Ovary (tissue), 9 donors: ENCODE measurements around the gene LYZL2. TPM values are rescaled to one million over a fixed set of nuclear protein-coding genes. Genes with fewer than 3 reads are reported as not detected.
"Not testable (repeated sequence)": the region's sequence is repeated elsewhere in the genome, so short reads cannot be mapped to it uniquely, and the experiment has no call there.

Experiments
- DNase-seq, 5 donors: peaks; one replicate each; pipeline ENCODE4 v3.0.0-alpha.2; 2019 to 2020
- H3K27ac ChIP-seq, 2 donors: fragments of 200-600 bp; one replicate each; pipeline versions ENCODE4 v1.5.1 to v1.8.0; 2019 to 2022
- H3K27me3 ChIP-seq: fragments of 200-600 bp; one replicate; pipeline ENCODE4 v1.8.0; 2022
- H3K36me3 ChIP-seq: fragments of 200-600 bp; sonication (generic); one replicate; pipeline ENCODE4 v1.5.1; 2019
- H3K4me1 ChIP-seq: one replicate; pipeline ENCODE4 v1.8.1; 2013; ENCODE audit warnings: mild to moderate bottlenecking, moderate library complexity; ENCODE audit not compliant: insufficient read depth
- H3K4me3 ChIP-seq: fragments of 200-600 bp; sonication (generic); one replicate; pipeline ENCODE4 v1.5.1; 2017
- H3K9me3 ChIP-seq, 2 donors: fragments of 200-600 bp in 1 of 2; sonication (generic) in 1 of 2; one replicate each; pipeline versions ENCODE4 v1.5.1 to v1.8.1; 2013 to 2019; ENCODE audit warnings: mild to moderate bottlenecking in 1 of 2, moderate library complexity in 1 of 2
- EP300 ChIP-seq: sonication (generic); formaldehyde crosslinking; IDR thresholded peaks from one replicate; pipeline ENCODE4 v1.6.1; 2017; ENCODE audit warnings: antibody characterized with exemption
- POLR2A ChIP-seq: fragments of 450-650 bp; IDR thresholded peaks from one replicate; pipeline ENCODE4 v1.6.1; 2017; ENCODE audit warnings: antibody characterized with exemption, mild to moderate bottlenecking, moderate library complexity
- WGBS, 3 donors: extraction: QIAGEN DNeasy Blood & Tissue Kit in 1 of 3; methylation state at CpG; one replicate each; pipeline versions ENCODE4 v1.1.5 to v1.1.7; 2013 to 2017; 5-methylcytosine and 5-hydroxymethylcytosine counted together
- intact Hi-C, 4 donors: fragments of 100-400 bp; cut with DNase I; formaldehyde crosslinking; loops; one replicate each; pipeline versions ENCODE4 v1.11.0 to v1.15.1; 2022 to 2023
- polyA plus RNA-seq, 2 donors: library from polyadenylated mRNA; stranded (reverse); fragments of 200-250 nt in 1 of 2; fragments of 350-450 nt in 1 of 2; fragmentation: Illumina TruSeq in 1 of 2; extraction: RNeasy Lipid Tissue Mini Kit (QIAGEN cat#74804) in 1 of 2; gene quantifications; one replicate each; pipeline ENCODE4 v1.2.3, GENCODE V29; 2013 to 2014
- total RNA-seq, 7 donors: library from RNA; depleted of rRNA in 2 of 7; stranded (reverse); fragments of >200 nt in 2 of 7; fragmentation: NEBNext Ultra II Directional in 3 of 7; extraction: Animal tissue kit (Norgen Biotek cat#: 25700) in 3 of 7; gene quantifications; one replicate each; pipeline versions ENCODE4 v1.1.0 to v1.2.4, GENCODE V29; 2016 to 2023
- TF ChIP-seq, protein P1 (sequence below), 3 donors: fragments of 450-650 bp in 2 of 3; fragments of 200-600 bp in 1 of 3; IDR thresholded peaks; one replicate each; pipeline versions ENCODE4 v1.5.1 to v1.8.0; 2016 to 2022; ENCODE audit warnings: antibody characterized with exemption in 3 of 3, mild to moderate bottlenecking in 1 of 3
- donor health status: DM: no; HTN: no; CAD: no; lungs with moderate emphysema.
- donor health status: DM: no; HTN: no; CAD: no.
- donor health status: Bipolar disorder and iron deficiency.
- donor health status: DM: yes; HTN: yes; CAD: no.
- donor health status: DM: no; HTN: no; CAD: no.
- donor health status: DM: yes; HTN: yes; CAD: no.

Gene LYZL2
- total and polyA plus RNA-seq, 9 donors, result not detected

DNA sequence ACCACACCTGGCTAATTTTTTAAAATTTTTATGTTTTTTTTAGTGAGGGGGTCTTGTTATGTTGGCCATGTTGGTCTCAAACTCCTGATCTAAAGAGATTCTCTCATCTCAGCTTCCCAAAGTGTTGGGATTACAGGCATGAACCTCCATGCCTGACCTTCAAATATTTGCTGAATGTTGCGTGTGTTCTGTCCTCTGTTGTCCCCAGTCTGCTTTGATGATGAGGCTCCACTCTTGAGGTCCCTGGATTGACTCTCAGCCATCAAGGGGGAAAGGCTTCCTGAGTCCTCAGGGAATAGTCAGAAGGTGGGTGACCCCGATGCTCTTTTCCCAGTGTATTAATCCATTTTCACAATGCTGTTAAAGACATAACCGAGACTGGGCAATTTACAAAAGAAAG is 26.0 kb downstream of the LYZL2 start:
- no peaks in the 10 kb centered on the region for H3K4me1 ChIP-seq
- DNase-seq, result no peak
- 79 to 97% (median 96%) methylated on average over 3 of the region's 3 CpGs for WGBS, 3 donors
- no peaks in the 10 kb centered on the region for H3K27me3 ChIP-seq
- intact Hi-C loops, result no loop called here
- H3K4me3 ChIP-seq, result no peak overlapping the region
- no peaks in the 10 kb centered on the region for H3K9me3 ChIP-seq
- TF ChIP-seq POLR2A (no peak), EP300 (no peak)
- TF ChIP-seq, protein P1, sequence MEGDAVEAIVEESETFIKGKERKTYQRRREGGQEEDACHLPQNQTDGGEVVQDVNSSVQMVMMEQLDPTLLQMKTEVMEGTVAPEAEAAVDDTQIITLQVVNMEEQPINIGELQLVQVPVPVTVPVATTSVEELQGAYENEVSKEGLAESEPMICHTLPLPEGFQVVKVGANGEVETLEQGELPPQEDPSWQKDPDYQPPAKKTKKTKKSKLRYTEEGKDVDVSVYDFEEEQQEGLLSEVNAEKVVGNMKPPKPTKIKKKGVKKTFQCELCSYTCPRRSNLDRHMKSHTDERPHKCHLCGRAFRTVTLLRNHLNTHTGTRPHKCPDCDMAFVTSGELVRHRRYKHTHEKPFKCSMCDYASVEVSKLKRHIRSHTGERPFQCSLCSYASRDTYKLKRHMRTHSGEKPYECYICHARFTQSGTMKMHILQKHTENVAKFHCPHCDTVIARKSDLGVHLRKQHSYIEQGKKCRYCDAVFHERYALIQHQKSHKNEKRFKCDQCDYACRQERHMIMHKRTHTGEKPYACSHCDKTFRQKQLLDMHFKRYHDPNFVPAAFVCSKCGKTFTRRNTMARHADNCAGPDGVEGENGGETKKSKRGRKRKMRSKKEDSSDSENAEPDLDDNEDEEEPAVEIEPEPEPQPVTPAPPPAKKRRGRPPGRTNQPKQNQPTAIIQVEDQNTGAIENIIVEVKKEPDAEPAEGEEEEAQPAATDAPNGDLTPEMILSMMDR (IDR thresholded peaks at IDR 0.05), result no peak
- H3K36me3 ChIP-seq, result no peaks in the 10 kb centered on the region
- H3K27ac ChIP-seq, result no peak overlapping the region

DNA sequence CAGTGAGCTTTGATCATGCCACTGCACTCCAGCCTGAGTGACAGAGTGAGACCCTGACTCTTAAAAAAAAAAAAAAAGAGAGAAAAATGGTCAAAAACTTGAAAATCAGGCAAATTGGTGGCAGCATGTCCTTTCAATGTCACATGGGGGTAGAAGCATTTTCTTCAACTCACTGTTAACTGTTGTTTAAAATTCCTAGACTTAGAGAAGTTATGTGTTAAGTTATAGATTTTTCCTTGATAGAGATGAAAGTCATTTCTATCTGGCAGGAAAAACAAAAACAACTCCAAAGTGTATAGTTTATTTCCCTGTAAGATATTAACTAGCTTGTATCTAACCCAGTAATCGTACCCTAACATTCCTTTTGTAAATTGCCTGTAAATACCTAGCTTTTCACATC is 26.8 kb downstream of the LYZL2 start:
- no peaks in the 10 kb centered on the region for H3K9me3 ChIP-seq
- TF ChIP-seq EP300, result no peak
- TF ChIP-seq, protein P1 (IDR thresholded peaks at IDR 0.05), result no peak
- TF ChIP-seq POLR2A, result no peak
- H3K36me3 ChIP-seq, result no peaks in the 10 kb centered on the region
- no peak overlapping the region for H3K27ac ChIP-seq
- H3K4me3 ChIP-seq, result no peak overlapping the region
- no peaks in the 10 kb centered on the region for H3K4me1 ChIP-seq
- intact Hi-C loops, result no loop called here
- no peak for DNase-seq
- WGBS, 3 donors, result 72 to 79% (median 78%) methylated on average over 1 of the region's 1 CpG
- no peaks in the 10 kb centered on the region for H3K27me3 ChIP-seq

DNA sequence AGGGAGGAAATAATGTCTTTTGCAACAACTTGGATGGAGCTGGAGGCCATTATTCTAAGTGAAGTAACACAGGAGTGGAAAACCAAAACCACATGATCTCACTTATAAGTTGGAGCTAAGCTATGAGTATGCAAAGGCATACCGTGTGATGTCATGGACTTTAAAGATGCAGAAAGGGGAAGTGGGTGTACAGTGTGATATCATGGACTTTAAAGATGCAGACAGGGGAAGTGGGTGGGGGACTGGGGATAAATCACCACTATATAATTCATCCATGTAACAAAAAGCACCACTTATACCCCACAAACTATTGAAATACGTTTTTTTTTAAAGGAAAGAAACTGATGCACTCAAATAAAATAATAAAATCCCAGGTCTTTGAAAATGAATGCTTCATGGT is 29.5 kb downstream of the LYZL2 start:
- 71 to 81% (median 77%) methylated on average over 2 of the region's 2 CpGs for WGBS, 3 donors
- Histone ChIP-seq H3K4me3 (no peak overlapping the region), H3K9me3 (no peaks in the 10 kb centered on the region), H3K27me3 (no peaks in the 10 kb centered on the region), H3K36me3 (no peaks in the 10 kb centered on the region), H3K27ac (no peak overlapping the region), H3K4me1 (no peaks in the 10 kb centered on the region)
- DNase-seq, result no peak
- TF ChIP-seq POLR2A (no peak), EP300 (no peak)
- TF ChIP-seq, protein P1 (IDR thresholded peaks at IDR 0.05), result no peak
- intact Hi-C loops, result no loop called here

DNA sequence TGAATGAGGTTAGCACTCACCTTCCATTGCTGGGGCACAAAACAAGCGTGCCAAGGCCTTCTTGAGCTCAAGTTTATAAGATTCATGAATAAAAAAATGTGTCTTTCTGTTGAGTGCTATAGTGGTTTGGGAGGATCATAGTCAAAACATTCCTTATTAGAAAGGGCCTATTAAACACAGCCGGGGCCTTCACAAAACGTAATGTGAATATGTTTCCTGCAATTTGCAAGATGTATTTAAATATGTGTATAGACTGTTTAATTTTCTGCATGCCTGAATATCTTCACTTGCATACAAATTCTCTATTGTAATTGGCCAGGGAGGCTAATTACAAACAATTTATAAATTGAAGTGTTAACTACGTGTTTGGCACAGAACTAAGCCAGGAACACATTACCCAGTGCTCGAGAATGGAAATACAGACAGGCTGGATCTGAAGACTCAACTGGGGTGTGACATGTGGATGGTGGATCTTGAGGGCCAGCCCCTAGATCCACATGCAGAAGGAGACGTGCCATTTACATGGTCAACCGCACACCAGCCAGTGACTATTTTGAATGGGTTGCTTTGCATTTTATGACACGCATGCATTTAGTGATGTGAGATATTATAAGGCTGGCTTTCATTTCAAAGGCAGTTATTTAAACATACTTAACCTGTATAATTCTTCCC is 31.3 kb downstream of the LYZL2 start:
- H3K36me3 ChIP-seq, result no peaks in the 10 kb centered on the region
- no peaks in the 10 kb centered on the region for H3K9me3 ChIP-seq
- H3K4me1 ChIP-seq, result no peaks in the 10 kb centered on the region
- intact Hi-C loops, result loop anchor here in 2 of 4 donors (10.0 kb wide), 1 partner anchor 63 kb away; no protein-coding TSS in a partner anchor
- 92 to 94% (median 94%) methylated on average over 8 of the region's 8 CpGs for WGBS, 3 donors
- no peak for DNase-seq
- no peak for TF ChIP-seq POLR2A
- TF ChIP-seq, protein P1 (IDR thresholded peaks at IDR 0.05), result no peak
- TF ChIP-seq EP300, result no peak
- H3K27me3 ChIP-seq, result no peaks in the 10 kb centered on the region
- H3K27ac ChIP-seq, result no peak overlapping the region
- H3K4me3 ChIP-seq, result no peak overlapping the region

DNA sequence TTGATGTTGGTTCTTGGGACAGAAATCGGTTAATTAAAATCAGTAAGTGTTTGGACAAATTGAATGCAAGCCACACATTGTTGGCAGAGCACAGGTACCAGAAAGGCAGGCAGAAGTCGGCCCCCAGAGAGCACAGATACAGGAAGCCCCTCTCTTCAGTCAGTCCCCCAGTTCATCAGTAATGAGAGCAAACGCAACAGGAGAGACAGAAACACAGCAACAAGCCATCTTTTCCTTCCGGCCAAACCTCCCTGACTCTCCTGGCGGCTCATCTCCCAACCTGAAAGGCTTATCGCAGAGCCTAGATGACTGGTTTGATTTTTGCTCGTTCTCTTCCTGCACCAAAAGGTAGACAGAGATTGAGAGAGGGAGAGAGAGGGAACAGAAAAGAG is 32.1 kb downstream of the LYZL2 start:
- not testable (repeated sequence) for H3K4me1 ChIP-seq, H3K27ac ChIP-seq, H3K27me3 ChIP-seq, DNase-seq, H3K9me3 ChIP-seq, H3K4me3 ChIP-seq, H3K36me3 ChIP-seq
- 73 to 79% (median 77%) methylated on average over 7 of the region's 7 CpGs for WGBS, 3 donors
- intact Hi-C loops, result loop anchor here in 2 of 4 donors (10.0 kb wide), 1 partner anchor 63 kb away; no protein-coding TSS in a partner anchor

DNA sequence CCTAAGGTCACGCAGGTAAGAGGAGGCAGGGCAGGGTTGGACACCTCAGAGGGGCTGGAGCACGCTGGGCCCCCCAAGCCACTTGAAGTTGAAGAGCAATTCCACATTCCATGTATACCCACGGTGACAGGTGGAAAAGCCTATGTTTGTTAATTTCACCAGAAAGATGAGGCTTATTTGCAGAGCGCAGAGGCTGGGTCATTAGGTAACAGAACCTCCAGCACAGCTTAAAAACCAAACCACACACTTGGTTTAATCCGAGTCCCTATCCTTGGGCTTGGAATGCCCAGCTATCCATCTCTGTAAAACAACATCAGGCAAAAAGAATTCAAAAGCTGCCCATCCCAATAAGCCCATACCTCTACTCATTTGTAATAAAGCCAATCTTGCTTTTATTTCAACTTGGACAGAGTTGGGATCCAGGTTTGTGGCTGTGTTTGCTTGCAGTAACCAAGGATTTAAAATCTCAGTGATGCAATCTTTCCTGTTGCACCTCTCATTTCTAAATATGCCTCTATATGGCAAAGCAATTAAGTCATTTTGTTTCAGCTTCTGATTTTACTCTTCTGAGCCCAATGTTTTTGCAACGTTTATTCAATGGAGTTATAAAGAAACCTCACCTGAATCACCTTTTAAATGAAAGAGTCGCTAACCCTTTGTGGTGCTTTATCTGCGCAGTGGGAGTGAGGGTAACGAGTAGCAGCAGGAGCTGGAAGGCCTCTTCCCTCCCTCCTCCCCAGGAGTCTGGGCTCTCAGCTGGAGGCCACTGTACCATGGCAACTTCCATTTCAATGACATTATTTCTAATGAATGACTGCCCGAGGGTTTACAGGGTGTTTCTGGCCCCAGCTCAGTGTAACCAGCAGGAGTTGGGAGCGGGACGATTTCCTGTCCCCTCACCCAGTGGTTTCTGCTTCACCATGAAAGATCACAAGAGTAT is 32.8 kb downstream of the LYZL2 start:
- DNase-seq, H3K4me3 ChIP-seq, H3K9me3 ChIP-seq, H3K27me3 ChIP-seq, H3K27ac ChIP-seq, H3K4me1 ChIP-seq, H3K36me3 ChIP-seq: not testable (repeated sequence)
- intact Hi-C loops, result loop anchor here in 2 of 4 donors (10.0 kb wide), 1 partner anchor 62 kb away; no protein-coding TSS in a partner anchor
- WGBS, 3 donors, result 63 to 72% (median 67%) methylated on average over 12 of the region's 12 CpGs
